ENCODE data around the gene CR1.

- TF ChIP-seq CTCF (IDR thresholded peaks at IDR 0.05; ENCODE audit: poor library complexity): no peak
- no peak for TF ChIP-seq EZH2 (IDR thresholded peaks at IDR 0.05; ENCODE audit: borderline replicate concordance)
Measured at GRCh38 chr1:207514890-207515289, 18.9 kb downstream of the CR1 start.

Measured in hepatocyte (in vitro differentiated cells).